DND-41 (cell line): ENCODE data around the gene TAF7.

Experiments
- CTCF ChIP-seq: IDR thresholded peaks from 2 replicates; pipeline ENCODE4 v1.5.1; 2012; ENCODE audit warnings: borderline replicate concordance, low read length, moderate library complexity, mild to moderate bottlenecking; ENCODE audit not compliant: poor library complexity, severe bottlenecking; ENCODE audit errors: extremely low read depth
- EZH2 ChIP-seq: IDR thresholded peaks from 3 replicates; pipeline ENCODE4 v1.6.1; 2012; ENCODE audit warnings: borderline replicate concordance, low read depth, mild to moderate bottlenecking, moderate library complexity, low read length, inconsistent platforms; ENCODE audit not compliant: severe bottlenecking

DNA sequence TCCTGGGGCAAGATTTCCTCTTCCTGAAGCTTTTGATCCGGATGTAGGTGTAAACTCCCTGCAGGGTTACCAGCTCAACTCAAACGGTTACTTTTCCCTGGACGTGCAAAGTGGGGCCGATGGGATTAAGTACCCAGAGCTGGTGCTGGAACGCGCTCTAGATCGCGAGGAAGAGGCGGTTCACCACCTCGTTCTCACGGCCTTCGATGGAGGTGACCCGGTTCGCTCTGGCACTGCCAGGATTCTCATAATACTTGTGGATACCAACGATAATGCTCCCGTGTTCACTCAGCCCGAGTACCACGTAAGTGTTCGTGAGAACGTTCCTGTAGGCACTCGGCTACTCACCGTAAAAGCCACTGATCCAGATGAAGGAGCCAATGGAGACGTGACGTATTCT, 35.1 kb upstream of the TAF7 start:
- TF ChIP-seq CTCF, result no peak
- TF ChIP-seq EZH2, result no peak
